ENCODE measurements around the gene DEFB128.
"Not testable (repeated sequence)": the region's sequence is repeated elsewhere in the genome, so short reads cannot be mapped to it uniquely, and the experiment has no call there.

DEFB128 gene

DNA sequence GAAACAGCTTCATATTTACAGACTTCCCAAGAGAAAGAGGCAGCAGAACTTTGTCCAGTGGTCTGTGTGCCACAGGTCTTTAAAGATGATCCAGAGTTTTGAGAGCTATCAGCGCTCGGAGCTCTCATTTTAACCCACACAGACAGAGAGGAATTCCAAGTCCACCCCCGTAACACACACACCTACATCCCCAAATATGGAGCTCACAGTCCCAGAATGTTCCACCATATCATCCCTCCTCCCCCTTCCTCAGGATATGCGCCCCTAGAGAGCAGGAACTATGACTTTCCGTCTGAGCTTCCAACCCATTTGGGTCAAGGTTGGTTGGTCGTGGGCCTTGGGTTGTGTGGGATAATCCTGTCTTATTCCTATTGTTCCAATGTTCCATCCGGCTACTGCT is at the start of gene DEFB128:
Gene DEFB128 (minus strand): TSS at position 101 of the 400 bp plus-strand sequence. CDS start 88 bp downstream, at position 13.
- DNase-seq = no peak

DNA sequence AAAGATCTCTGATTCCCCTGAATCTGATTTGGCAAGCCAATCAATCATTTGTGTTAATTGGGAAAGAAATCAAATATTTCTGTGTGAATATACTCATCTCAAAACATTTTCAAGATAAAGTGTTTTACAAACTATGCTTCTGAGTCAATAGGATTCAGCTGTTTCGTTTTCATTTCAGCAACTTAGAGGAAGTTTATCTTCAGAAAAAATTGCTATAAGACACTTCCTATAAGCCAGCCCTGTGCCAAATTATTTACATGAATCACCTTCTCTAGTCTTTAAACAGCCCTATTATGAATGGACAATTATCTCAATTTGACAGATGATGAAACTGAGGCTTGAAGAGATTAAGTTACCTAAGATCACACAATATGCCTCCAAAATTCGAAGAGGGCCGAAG is 48.4 kb upstream of the DEFB128 start:
- DNase-seq = no peak

DNA sequence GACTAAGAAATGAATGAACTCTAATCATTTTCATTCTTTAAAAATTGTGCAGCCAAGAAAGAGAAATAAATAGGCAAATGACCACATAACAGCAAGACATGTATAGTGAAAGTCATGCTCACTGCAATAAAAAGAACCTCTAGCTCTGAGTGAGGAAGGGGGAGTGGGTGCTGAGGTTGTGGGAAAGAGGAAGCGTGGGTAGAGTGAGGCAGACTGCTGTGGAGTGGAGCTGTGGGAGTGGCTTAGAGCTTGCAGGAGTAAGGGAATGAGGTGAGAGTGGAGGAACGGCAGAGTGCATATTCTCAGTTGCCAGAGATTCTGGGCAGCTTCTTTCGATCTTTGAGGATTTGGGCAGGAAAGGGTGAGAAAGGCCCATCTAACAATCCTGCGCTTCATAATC is 48.0 kb upstream of the DEFB128 start:
- peak in 22 of 56 donors; percentile 1 to 45 (median 12) for DNase-seq

DNA sequence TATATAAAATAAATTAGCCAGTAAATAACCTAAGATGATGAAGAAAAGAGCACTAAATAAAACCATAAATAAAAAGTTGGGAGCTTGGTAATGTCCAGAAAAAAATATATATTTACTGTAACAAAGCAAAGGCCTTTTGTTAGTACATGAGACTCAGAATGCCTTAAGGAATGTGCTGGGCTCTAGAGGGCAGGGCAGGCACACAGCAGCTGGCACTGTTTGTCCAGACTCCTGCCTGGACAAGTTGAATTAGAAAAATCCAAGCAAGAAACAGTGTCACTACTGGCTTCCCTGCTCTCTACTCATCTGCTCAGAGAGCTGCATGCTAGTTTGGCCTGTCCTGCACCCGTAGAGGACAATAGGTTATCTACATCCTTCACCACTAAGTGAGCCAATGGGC is 46.4 kb upstream of the DEFB128 start:
- peak in 7 of 56 donors; percentile 0 to 14 (median 2) for DNase-seq

DNA sequence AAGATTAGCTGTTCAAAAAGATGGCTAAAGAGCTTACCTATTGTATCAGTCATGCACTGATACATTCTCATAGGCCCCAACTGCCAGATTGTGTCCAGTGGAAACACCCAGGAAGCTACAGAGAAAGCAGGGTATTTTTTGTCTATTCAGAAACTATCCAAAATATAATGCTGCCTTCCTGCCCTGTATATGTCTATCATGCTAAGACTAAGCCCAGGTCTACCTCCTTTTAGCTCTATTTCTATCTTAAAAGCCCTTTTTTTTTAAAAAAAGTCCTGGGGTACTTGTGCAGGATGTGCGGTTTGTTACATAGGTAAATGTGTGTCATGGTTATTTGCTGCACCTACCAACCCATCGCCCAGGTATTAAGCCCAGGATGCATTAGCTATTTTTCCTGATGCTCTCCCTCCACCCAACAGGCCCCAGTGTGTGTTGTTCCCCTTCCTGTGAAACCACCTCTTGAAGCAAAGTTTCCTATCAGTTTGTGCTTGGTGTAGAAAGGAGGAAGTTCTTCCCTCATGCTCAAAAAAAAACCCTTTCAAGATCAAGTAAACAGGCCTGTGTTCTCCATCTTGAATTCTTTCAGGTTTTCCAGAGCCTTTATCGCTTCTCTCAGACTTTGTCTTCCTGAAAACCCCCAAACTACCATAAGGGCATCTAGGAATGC is 38.1 kb upstream of the DEFB128 start:
- DNase-seq = no peak

DNA sequence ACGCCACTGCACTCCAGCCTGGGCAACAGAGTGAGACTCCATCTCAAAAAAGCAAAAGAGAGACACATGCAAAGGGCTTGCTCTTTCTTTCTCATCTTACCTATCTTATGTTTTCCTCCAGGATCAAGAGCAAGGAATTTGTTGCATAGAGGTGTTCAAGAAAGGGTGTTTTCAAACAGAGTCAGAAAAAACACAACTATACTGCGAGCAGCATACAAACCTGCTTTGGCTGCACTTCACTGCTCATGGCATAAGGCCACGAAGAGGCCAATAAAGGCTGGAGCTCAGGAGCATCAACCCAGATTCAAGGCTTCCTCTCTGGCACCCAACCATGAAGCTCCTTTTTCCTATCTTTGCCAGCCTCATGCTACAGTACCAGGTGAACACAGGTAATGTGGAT is 37.4 kb upstream of the DEFB128 start, which contains the start of gene DEFB129:
Gene DEFB129 (plus strand): TSS at position 301 of the 400 bp plus-strand sequence. CDS start 31 bp downstream, at position 332.
- no peak for DNase-seq

DNA sequence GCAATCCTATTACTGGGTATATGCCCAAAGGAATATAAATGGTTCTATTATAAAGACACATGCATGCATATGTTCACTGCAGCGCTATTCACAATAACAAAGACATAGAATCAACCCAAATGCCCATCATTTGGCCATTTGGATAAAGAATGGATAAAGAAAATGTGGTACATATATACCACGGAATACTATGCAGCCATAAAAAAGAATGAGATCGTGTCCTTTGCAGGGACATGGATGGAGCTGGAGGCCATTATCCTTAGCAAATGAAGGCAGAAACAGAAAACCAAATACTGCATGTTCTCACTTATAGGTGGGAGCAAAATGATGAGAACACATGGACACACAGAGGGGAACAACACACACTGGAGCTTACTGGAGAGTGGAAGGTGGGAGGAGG is 36.4 kb upstream of the DEFB128 start:
- DNase-seq = not testable (repeated sequence)

DNA sequence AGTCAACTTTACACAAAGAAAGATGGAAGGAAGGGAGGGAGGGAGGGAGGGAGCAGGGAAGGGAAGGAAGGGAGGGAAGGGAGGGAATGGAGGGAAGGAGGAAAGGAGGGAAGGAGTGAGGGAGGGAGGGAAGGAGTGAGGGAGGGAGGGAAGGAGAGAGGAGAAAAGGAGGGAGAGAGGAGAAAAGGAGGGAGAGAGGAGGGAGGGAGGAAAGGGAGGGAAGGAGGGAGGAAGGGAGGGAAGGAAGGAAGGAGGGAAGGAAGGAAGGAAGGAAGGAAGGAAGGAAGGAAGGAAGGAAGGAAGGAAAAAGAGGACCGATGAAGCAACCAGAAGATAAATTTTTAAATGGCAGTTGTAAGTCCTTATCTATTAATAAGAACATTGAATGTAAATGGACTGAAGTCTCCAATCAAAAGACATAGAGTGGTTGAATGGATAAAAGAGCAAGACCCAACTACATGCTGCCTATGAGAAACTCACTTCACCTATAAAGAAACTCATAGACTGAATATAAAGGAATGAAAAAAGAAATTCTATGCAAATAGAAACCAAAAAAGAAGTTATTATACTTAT is 31.8 kb upstream of the DEFB128 start:
- DNase-seq = no peak

DNA sequence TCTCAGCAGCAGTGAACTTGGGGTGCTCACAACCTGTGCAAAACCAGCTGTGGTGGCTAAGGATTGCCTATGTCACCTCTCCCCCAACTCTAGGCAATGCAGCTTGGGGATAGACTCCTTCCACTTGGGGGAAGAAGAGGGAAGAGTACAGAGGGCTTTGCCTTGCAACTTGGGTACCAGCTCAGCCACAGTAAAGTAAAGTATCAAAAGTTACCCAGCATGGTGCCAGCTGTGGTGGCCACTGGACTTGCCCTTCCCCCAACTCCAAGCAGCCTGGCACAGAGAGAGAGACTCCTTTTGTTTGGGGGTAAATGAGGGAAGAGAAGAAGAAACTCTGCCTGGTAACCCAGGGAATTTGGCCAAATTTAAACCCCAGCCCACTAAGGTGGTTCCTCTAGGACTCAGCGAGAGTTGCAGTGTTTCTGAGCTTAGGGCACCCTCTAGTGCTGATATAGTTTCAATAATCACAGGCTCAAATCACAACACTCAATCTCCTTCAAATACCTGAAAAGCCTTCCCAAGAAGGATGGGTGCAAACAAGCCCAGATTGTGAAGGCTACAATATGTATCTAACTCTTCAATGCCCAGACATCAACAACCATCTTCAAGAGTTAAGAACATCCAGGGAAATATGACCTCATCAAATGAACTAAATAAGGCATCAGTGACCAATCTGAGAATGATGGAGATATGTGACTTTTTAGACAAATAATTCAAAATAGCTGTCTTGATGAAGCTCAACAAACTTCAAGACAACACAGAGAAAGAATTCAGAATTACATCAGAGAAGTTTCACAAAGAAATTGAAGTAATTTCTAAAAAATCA is 30.0 kb upstream of the DEFB128 start:
- DNase-seq = no peak

DNA sequence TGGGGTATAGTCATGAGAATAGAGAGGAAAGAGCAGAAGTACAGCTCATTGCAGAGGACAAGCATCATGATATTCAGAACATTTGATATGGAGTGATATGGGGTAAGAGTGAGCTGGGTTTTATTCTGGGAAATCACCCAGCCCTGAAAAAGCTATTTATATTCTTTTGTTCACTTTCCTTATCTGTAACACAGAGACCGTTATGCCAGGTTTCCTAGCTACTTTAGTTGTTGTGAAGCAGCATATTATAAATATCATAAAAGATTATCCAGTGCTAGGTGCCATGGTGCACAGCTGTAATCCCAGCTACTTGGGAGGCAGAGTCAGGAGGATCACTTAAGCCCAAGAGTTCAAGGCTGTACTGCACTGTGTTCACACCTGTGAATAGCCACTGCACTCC is 27.8 kb upstream of the DEFB128 start:
- DNase-seq = no peak

DNA sequence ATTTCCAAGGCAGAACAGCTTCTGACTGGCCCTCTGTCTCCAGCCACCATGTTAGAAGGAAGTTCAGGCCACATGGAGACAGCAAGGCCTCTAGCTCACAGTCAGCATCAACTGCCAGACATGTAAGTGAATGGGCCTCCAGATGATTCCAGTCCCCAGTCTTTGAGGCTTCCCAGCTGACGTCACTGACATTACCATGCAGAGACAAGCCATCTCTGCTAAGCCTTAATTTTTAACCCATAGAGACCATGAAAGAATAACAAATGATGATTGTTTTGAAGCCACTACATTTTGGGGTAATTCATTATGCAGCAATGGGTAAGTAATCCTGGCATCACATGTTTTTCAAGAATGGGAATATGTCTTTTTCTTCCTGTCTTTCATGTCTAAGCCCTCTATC is 26.3 kb upstream of the DEFB128 start:
- no peak for DNase-seq

DNA sequence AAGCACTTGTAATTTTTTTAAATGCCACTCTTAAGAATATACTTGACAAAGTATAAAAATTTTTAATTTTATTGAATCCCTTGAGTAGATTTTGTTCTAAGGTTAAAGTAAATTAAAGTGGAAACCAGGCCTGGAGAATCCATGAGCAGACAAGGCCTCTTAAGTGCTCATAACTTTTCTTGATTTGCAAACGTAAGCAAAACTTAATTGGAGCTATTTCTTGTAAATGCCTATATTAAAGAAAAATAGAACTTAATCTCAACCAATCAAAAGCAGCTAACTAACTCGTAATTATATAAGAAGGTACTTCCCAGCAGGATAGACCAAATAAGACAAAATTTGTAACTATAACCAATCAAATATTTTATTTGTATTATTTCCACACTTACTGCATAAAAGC is 24.9 kb upstream of the DEFB128 start:
- DNase-seq = no peak

DNA sequence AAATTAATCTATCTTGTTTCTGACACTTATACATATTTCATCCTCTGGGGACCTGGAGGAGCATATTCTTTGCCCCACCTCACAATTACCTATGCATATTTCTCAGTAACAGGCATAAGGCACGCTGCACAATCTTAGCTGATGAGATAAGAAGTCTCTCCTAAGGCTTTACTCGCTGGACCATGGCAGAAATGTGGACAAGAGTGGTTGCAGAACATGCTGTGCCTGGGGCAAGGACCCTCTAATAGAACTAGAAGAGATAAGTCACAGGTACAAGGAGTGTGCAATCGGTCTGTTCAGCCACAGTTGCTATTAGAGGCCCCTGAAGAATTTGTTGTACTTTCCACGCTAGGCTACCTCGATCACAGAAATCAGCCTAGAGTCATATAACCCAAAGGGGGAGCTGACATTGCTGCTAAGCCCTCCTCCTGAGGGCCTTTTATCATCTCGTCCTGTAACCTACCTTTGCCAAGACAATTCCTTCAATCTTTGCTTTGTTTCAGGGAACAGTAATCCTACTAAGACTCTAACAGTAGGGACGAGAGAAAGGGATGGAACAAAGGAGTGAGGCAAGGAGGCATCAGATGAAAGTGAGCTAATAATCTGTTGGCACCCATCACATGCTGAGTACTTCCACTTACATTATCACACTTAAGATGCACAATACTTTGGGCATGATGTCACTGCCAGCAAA is 21.4 kb upstream of the DEFB128 start:
- no peak for DNase-seq

DNA sequence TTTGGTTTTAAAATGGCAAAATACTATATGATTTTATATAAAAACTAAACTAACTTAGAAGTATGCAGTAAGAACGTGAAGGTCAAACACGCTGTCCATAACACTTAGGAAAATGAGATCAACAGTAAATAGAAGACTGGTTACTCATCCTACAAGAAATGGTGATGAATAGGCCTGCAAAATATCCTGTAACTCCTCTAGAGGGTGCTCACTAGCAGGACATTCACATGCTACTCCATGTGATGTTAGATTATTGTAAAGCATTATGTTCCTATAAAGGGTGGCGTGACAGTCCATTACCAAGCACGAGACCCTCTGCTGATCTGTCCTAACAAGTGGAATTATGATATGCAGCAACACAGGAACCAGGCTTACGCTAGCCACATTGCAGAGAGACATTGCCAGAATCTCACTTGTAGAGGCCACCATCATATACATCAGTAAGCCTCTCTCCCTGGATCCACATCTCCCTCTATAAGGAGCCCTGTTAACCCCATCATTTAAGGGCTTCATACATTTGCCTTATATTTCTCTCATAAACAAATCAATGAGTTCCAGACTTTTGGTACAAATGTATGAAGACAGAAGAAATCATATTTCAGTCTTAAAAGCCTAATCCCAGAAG is 19.5 kb upstream of the DEFB128 start:
- peak in 2 of 56 donors; percentile 0 for DNase-seq

DNA sequence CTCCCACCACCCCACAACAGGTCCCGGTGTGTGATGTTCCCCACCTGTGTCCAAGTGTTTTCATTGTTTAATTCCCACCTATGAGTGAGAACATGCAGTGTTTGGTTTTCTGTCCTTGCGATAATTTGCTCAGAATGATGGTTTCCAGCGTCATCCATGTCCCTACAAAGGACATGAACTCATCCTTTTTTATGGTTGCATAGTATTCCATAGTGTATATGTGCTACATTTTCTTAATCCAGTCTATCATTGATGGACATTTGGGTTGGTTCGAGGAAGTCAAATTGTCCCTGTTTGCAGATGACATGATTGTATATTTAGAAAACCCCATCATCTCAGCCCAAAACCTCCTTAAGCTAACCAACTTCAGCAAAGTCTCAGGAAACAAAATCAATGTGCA is 14.1 kb upstream of the DEFB128 start:
- DNase-seq = not testable (repeated sequence)

DNA sequence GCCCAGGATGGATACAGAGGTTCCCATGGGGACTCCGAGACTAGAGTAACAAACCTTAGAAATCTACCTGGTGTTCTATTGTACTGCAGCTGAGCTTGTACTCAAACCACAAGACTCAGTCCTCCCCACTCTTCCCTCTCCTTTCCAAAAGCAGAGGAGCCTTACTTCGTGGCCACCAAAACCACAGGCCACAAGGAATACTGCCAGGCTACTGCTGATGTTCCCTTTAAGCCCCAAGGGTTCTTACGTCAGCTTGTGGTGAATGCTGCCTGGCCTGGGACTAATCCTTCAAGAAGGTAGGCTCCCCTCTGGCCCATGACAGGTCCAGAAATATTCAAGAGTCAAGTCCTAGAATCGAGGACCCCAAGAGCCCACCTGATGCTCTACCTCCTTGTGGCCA is 10.5 kb upstream of the DEFB128 start:
- DNase-seq = no peak

DNA sequence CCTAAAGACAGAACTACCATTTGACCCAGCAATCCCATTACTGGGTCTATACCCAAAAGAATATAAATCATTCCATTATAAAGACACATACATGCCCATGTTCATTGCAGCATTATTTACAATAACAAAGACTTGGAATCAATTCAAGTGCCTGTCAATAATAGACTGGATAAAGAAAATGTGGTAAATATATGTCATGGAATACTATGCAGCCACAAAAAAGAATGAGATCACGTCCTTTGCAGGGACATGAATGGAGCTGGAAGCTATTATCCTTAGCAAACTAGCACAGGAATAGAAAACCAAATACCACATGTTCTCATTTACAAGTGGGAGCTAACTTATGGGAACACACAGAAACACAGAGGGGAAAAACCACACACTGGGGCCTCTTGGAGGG is 8.7 kb upstream of the DEFB128 start:
- DNase-seq = no peak

DNA sequence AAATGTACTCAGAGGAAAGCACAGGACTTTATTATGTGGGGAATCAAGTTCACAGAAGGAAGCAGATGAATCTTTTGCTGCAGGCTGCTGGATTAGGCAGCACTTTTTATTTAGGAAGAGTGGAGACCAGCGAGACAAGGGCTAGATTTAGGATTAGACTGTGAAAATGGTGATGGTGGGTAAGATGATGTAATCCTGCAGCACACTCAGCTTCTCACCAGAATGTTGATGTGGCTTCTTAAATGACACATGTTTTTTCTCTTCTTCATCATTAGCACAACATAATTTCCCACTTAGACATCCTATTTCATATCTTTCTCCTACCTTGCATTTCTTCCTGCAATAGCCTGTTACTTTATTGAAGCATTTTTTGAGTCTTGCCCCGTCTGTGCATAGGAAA is 1.8 kb downstream of the DEFB128 start:
- no peak for DNase-seq

DNA sequence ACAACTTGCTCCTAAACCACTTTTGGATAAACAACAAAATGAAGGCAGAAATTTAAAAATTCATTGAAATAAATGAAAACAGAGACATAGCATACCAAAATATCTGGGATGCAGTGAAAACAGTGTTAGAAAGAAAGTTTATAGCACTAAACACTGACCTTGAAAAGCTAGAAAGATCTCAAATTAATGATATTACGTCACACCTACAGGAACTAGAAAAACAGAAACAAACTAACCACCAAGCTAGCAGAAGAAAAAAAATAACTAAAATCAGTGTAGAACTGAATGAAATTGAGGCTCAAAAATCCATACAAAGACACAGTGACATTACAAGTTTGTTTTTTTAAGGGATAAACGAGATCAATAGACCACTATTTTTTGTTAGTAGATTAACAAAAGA is 5.2 kb downstream of the DEFB128 start:
- no peak for DNase-seq

DNA sequence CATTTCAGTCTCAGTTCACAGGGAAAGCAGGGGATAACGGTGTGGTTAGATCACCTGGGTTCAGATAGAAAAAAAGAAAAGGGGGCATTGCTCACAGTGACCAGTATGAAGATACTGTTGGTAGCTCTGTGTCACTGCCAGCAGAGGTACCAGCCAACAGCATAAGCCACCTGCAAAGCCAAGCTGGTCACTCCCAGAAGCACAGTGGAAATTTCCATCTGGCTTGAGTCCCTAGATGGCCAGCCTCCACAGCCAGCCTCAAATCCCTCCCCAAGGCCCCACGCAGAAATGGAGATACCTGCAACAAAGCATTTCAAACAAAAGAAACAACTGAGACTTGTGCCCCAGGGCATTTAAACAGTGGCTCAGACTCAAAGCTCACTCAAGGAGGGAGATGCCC is 20.6 kb downstream of the DEFB128 start:
- no peak for DNase-seq

DNA sequence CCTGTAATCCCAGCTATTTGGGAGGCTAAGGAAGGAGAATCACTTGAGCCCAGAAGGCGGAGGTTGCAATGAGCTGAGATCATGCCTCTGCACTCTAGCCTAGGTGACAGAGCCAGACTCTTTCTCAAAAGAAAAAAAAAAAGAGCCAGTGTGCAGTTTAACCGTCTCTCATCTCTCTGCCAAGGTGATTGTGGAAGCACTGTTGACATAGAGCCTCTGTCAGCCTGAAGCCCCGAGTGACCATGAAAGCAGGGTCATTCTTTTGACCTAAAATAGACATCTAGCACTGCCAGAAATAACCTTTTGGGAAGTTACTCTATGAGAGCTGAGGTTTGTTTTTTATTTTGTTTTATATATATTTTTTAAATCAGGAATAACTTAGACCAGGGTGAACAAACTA is 24.9 kb downstream of the DEFB128 start:
- no peak for DNase-seq
